GM19455 (cell line): ENCODE measurements around the gene ADAM12.

Source experiments
- ATAC-seq: cut with Tn5 transposase; IDR thresholded peaks from one replicate; pipeline ENCODE4 v1.9.1; 2021; ENCODE audit not compliant: unreplicated experiment

Gene ADAM12

GRCh38 chr10:126239844-126240243 lies 148.4 kb downstream of the ADAM12 start:
- no peak for ATAC-seq

GRCh38 chr10:126235979-126236851 lies 152.1 kb downstream of the ADAM12 start:
- no peak for ATAC-seq

- no peak for ATAC-seq
These were observed 152.9 kb downstream of the ADAM12 start for GRCh38 chr10:126235091-126235978.

GRCh38 chr10:126234630-126235029 lies 153.6 kb downstream of the ADAM12 start:
- no peak for ATAC-seq

DNA sequence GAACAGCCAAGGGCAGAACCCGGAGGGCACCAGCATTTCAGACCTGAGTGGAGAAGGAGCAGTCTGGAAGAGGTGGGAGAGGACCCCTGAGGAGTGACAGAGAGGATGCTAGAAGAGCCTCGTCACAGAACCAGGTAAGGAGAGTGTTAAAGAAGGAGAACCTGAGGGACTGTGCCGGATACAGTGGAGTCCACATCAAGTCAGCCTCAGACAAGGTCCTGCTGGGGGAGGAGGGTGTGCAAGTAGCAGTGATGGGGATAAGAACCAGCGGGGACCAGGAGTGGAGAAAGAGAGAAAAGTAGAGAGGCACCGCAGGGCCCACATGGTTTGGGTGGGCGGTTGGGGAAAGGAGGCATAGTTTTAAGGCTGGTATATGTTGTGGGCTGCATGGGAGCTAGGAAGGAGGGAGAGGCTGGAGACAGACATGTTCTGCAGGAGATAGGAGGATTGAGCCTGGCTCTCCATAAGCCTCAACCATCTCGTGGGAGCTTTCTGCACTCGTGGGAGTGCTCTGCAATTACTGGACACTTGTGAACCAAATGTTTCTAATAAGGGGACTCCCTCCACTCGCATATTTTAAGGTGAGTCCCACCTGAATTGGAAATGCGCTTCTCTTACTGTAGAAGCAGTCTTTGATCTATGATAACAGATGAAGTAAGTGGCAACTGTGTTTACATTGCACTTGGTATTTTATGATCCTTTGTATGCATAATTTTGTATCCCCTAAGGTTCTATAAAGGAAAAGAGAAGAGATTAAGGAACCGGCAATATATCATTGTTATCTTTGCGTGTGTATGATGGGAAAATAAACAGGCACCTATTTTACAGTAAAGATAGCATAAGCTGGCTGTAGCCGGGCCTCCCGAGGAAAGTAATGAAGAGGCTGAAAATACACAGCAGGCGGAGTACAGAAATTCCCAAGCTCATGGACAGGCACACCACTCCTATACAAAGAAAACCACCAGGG lies 154.8 kb downstream of the ADAM12 start:
- ATAC-seq, result no peak

DNA sequence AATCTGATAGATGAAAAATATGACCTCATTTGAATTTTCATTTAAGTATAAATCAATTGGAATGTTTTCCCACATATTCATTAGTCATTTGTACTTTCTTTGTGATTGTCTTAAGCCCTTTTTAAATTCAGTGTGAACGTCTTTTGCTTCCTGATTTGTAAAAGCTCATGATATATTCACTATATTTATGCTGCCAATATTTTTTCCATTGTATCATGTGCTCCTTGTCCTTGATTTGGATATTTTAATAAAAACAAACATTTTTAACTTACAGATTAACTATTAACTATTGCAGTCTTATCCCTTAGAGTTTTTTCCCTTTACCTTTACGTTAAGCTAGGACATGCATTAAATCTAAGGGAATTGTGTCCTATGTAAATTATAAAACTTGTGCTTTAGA lies 157.7 kb downstream of the ADAM12 start:
- ATAC-seq, result no peak

DNA sequence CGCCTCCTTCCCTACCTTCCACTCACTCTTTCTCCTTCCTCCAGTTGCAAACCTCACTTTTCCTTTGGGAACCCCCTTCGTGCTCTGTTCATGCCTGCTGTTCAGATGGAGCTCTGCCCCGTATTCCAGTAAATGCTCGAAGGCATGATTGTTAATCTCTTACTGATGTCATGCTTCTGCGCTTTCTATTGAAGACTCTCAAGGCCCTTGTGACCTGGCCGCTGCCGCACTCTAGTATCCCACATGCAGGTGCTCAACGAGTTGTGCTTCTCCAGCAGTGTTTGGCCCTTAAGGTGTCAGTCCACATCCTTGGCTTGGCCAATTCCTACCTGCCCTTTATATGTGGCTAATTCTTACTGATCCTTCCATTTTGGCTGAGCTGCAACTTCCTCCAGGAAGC lies 158.6 kb downstream of the ADAM12 start:
- no peak for ATAC-seq

- no peak for ATAC-seq
These were observed 160.5 kb downstream of the ADAM12 start for GRCh38 chr10:126227762-126228134.

DNA sequence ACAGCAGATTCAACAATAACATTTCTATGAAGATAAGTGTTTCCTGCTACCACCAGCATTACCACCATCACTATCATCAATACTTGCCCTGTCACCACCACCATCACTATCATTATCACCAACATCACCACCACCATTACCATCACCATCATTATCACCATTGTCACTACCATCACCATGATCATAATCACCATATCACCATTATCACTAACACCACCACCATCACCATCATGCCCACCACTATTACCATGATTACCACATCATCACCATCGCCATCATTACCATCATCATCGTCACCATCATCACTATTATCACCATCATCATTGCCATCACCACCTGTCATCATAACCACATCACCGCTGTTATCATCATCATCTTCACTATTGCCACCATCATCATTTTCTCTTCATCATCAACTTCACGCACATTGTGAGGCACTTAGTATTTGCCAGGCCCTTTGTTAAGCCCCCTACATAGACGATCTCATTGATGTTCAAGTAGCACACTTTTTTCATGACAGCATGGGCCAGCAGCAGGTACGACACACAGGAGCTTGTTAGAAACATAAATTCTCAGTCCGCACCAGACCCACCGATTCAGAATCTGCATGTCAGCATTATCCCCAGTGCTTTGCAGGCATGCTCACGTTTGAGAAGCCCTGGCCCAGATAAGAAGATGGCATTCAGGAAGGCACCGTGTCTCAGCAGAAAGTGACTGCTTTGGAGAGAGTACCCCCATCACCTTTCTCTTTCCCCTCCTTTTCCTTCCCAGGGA lies 161.1 kb downstream of the ADAM12 start:
- no peak for ATAC-seq

DNA sequence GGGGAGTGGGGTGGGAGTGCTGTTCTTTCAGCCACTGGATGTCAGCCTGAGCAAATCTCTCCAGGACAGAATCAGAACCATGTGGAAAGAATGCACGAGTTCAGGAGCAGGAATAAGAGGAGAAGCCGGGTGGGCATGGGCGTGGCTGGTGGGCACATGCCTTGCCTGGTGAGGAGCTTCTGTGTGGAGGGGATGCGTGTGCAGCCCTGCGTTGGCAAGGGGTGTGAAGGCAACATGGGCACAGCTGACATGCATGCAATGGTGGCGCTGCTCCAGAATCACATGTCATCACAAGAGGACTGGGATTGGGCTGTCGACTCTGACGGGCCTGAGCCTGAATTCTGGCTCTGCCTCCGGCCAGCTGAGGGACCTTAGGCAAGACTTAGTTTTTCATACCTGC lies 162.1 kb downstream of the ADAM12 start:
- no peak for ATAC-seq

GRCh38 chr10:126225672-126226008 lies 162.6 kb downstream of the ADAM12 start:
- ATAC-seq, result no peak

- no peak for ATAC-seq
These were observed 163.2 kb downstream of the ADAM12 start for GRCh38 chr10:126224967-126225671.

GRCh38 chr10:126223512-126224067 lies 164.7 kb downstream of the ADAM12 start:
- no peak for ATAC-seq

GRCh38 chr10:126222736-126223511 lies 165.4 kb downstream of the ADAM12 start:
- no peak for ATAC-seq

DNA sequence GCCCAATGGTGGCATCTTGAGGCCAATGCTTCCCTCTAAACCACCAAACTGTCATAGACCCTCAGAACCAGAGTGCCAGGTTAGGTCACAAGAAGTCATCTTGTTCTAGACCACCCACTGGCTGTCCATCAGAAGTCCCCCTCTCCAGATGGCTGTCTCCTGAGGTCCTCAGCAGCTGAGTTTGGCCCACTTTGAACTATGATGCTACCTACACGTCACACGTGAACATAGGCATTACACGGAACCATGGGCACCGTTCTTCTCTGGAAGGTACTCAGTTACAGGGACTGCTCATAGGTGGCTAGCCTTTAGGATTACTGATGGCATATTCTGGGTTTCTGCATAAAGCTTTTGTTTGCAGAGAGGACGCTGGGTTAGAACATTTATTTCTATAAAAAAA lies 166.4 kb downstream of the ADAM12 start:
- no peak for ATAC-seq

GRCh38 chr10:126218778-126219649 lies 169.3 kb downstream of the ADAM12 start:
- no peak for ATAC-seq

- ATAC-seq, result no peak
These were observed 170.1 kb downstream of the ADAM12 start for GRCh38 chr10:126218174-126218573.

DNA sequence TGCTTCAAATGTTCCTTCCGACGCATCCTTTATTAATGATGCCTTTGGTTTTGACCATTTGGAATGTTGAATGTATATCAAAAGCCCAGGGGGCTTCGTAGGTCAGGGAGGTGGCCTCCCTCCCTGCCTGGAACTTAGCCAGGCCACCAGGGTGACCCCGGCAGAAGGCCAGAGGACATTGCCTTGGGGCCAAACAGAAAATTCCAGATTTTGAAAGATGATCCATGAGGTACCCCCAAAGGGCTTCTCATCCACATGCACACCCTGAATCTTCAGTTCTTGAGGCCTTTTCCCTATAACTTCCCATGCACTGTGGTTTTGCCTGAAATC lies 171.7 kb downstream of the ADAM12 start:
- no peak for ATAC-seq
